Peyer's patch (tissue), 4 donors: Measurements from ENCODE around the gene LAMC2.

Experiments used
- CTCF ChIP-seq, 6 experiments: fragments of 450-650 bp in 4 of 6; fragments of 200-600 bp in 2 of 6; sonication (generic) in 1 of 6; IDR thresholded peaks; one replicate each; pipeline ENCODE4 v1.5.1; 2017 to 2019; ENCODE audit warnings: antibody characterized with exemption in 6 of 6, mild to moderate bottlenecking in 3 of 6, moderate library complexity in 1 of 6
- POLR2A ChIP-seq, 2 donors: fragments of 450-650 bp; IDR thresholded peaks; one replicate each; pipeline ENCODE4 v1.5.1; 2017; ENCODE audit warnings: antibody characterized with exemption in 2 of 2, mild to moderate bottlenecking in 2 of 2, moderate library complexity in 2 of 2

- TF ChIP-seq CTCF (IDR thresholded peaks at IDR 0.05) = no peak
- TF ChIP-seq POLR2A (IDR thresholded peaks at IDR 0.05) = no peak
Measured at GRCh38 chr1:183235503-183235902, 49.4 kb downstream of the LAMC2 start.
